H1 (cell line): ENCODE data around the gene METTL1. TPM values are rescaled to one million over a fixed set of nuclear protein-coding genes. Genes with fewer than 3 reads are reported as not detected.
"Not testable (repeated sequence)": the region's sequence is repeated elsewhere in the genome, so short reads cannot be mapped to it uniquely, and the experiment has no call there.

Experiments
- CTCF ChIA-PET: fragments of 300-600 bp; sonication (Branson Sonifier 250); formaldehyde crosslinking; loops from one replicate; lab custom pipeline; 2021; ENCODE audit not compliant: partially characterized antibody; lab: Charles Lee
- POLR2A ChIA-PET: fragments of 300-600 bp; sonication (Branson Sonifier 250); formaldehyde crosslinking; loops from one replicate; lab custom pipeline; 2021; ENCODE audit warnings: inconsistent platforms; ENCODE audit not compliant: partially characterized antibody; lab: Charles Lee
- DNase-seq, 2 experiments: peaks; one replicate each; pipeline versions ENCODE4 v3.0.0 to v3.0.0-alpha.2; 2010 to 2022; ENCODE audit warnings: low spot score in 2 of 2, low read depth in 1 of 2, mixed read lengths in 1 of 2
- FAIRE-seq: peaks from 2 replicates; lab custom pipeline; 2011; peaks lifted over from hg19 to GRCh38; lab: Jason Lieb, UNC
- H2AFZ ChIP-seq: 2 replicates; pipeline ENCODE4 v1.8.1; 2012; ENCODE audit warnings: low read length, inconsistent platforms
- H2AK5ac ChIP-seq: 2 replicates; pipeline ENCODE4 v1.6.1; 2013; ENCODE audit warnings: low read depth, low read length
- H2BK120ac ChIP-seq: replicated peaks from 2 replicates; pipeline ENCODE3; 2013; ENCODE audit warnings: low read depth, low read length, inconsistent platforms
- H2BK12ac ChIP-seq: 2 replicates; pipeline ENCODE4 v1.6.1; 2013; ENCODE audit warnings: low read depth, low read length
- H2BK15ac ChIP-seq: 2 replicates; pipeline ENCODE4 v1.6.1; 2013; ENCODE audit warnings: low read length
- H2BK20ac ChIP-seq: 2 replicates; pipeline ENCODE4 v1.6.1; 2013; ENCODE audit warnings: low read length
- H2BK5ac ChIP-seq: 2 replicates; pipeline ENCODE4 v1.6.1; 2013; ENCODE audit warnings: low read depth, low read length
- H3K14ac ChIP-seq: 2 replicates; pipeline ENCODE4 v1.6.1; 2013; ENCODE audit warnings: inconsistent platforms; ENCODE audit not compliant: insufficient read length
- H3K18ac ChIP-seq: 2 replicates; pipeline ENCODE4 v1.6.1; 2013; ENCODE audit warnings: low read length; ENCODE audit errors: extremely low read depth
- H3K23ac ChIP-seq: 2 replicates; pipeline ENCODE4 v1.6.1; 2013; ENCODE audit warnings: inconsistent platforms; ENCODE audit not compliant: insufficient read length
- H3K23me2 ChIP-seq: 2 replicates; pipeline ENCODE4 v1.6.1; 2013; ENCODE audit warnings: low read depth, low read length
- H3K27ac ChIP-seq: 2 replicates; pipeline ENCODE4 v1.6.1; 2011; ENCODE audit warnings: low read depth, low read length, inconsistent platforms
- H3K27me3 ChIP-seq, 4 experiments: replicated peaks in 1 of 4; 1 replicate in 1 of 4; 2 replicates in 3 of 4; pipeline versions ENCODE4 v1.6.1 to v1.8.1; 2011 to 2013; ENCODE audit warnings: low read length in 3 of 4, mild to moderate bottlenecking in 3 of 4, inconsistent platforms in 2 of 4, mixed read lengths in 2 of 4, moderate library complexity in 1 of 4; ENCODE audit not compliant: control insufficient read depth in 3 of 4, insufficient read depth in 3 of 4; ENCODE audit errors: extremely low read depth in 1 of 4
- H3K36me3 ChIP-seq, 4 experiments: 2 replicates each; pipeline versions ENCODE4 v1.6.1 to v1.8.1; 2011 to 2013; ENCODE audit warnings: mild to moderate bottlenecking in 4 of 4, low read length in 3 of 4, moderate library complexity in 2 of 4, control low read depth in 1 of 4, inconsistent platforms in 1 of 4; ENCODE audit not compliant: insufficient read depth in 4 of 4, control insufficient read depth in 2 of 4
- H3K4ac ChIP-seq: replicated peaks from 2 replicates; pipeline ENCODE3; 2013; ENCODE audit warnings: low read length, low read depth, mixed read lengths, inconsistent platforms; ENCODE audit not compliant: insufficient read length
- H3K4me1 ChIP-seq, 4 experiments: replicated peaks in 1 of 4; 1 replicate in 1 of 4; 2 replicates in 3 of 4; pipeline versions ENCODE4 v1.6.1 to v1.8.1; 2011 to 2013; ENCODE audit warnings: low read length in 3 of 4, inconsistent platforms in 2 of 4, mixed read lengths in 1 of 4; ENCODE audit not compliant: insufficient read depth in 4 of 4, control insufficient read depth in 3 of 4
- H3K4me2 ChIP-seq, 2 experiments: 2 replicates each; pipeline versions ENCODE4 v1.6.1 to v1.8.1; 2011 to 2013; ENCODE audit warnings: low read depth in 2 of 2, low read length in 2 of 2, control low read depth in 1 of 2, inconsistent platforms in 1 of 2, mild to moderate bottlenecking in 1 of 2; ENCODE audit not compliant: insufficient read depth in 1 of 2
- H3K4me3 ChIP-seq, 4 experiments: fragments of 200-600, 300-600 bp in 1 of 4; sonication (generic), shearing (Covaris generic), sonication (Bioruptor Twin) in 1 of 4; 2 replicates each; pipeline versions ENCODE4 v1.5.1 to v1.8.1; 2011 to 2016; ENCODE audit warnings: low read length in 4 of 4, low read depth in 3 of 4, control low read depth in 2 of 4, inconsistent platforms in 2 of 4, mild to moderate bottlenecking in 2 of 4, mixed read lengths in 1 of 4, moderate library complexity in 1 of 4; ENCODE audit not compliant: insufficient read depth in 2 of 4; ENCODE audit errors: extremely low read depth in 1 of 4
- H3K56ac ChIP-seq: replicated peaks from 2 replicates; pipeline ENCODE3; 2013; ENCODE audit warnings: low read depth, mild to moderate bottlenecking, mixed read lengths, low read length, inconsistent platforms; ENCODE audit not compliant: insufficient read length
- H3K79me1 ChIP-seq: 2 replicates; pipeline ENCODE4 v1.6.1; 2013; ENCODE audit warnings: low read depth, low read length, control low read depth
- H3K79me2 ChIP-seq, 2 experiments: 2 replicates each; pipeline versions ENCODE4 v1.6.1 to v1.8.1; 2012 to 2013; ENCODE audit warnings: low read length in 2 of 2, mild to moderate bottlenecking in 2 of 2, inconsistent platforms in 1 of 2; ENCODE audit not compliant: insufficient read depth in 2 of 2, control insufficient read depth in 1 of 2
- H3K9ac ChIP-seq, 4 experiments: replicated peaks in 1 of 4; 1 replicate in 1 of 4; 2 replicates in 3 of 4; pipeline versions ENCODE4 v1.6.1 to v1.8.1; 2011 to 2013; ENCODE audit warnings: low read depth in 3 of 4, low read length in 3 of 4, control low read depth in 2 of 4, mild to moderate bottlenecking in 2 of 4, moderate library complexity in 2 of 4, inconsistent platforms in 1 of 4; ENCODE audit errors: extremely low read depth in 1 of 4
- H3K9me3 ChIP-seq, 2 experiments: 2 replicates each; pipeline versions ENCODE4 v1.6.1 to v1.8.1; 2012 to 2013; ENCODE audit warnings: mild to moderate bottlenecking in 2 of 2, moderate library complexity in 2 of 2, control low read depth in 1 of 2, inconsistent platforms in 1 of 2, low read depth in 1 of 2, low read length in 1 of 2, mixed read lengths in 1 of 2; ENCODE audit not compliant: insufficient read depth in 2 of 2
- H4K20me1 ChIP-seq, 2 experiments: replicated peaks in 1 of 2; 2 replicates each; pipeline versions ENCODE3 to v1.8.1; 2011 to 2013; ENCODE audit warnings: inconsistent platforms in 2 of 2, low read length in 2 of 2, mild to moderate bottlenecking in 1 of 2; ENCODE audit not compliant: insufficient read depth in 2 of 2, control insufficient read depth in 1 of 2
- H4K5ac ChIP-seq: 2 replicates; pipeline ENCODE4 v1.6.1; 2013; ENCODE audit warnings: low read length, low read depth, mixed read lengths, inconsistent platforms; ENCODE audit not compliant: insufficient read length
- H4K8ac ChIP-seq: 2 replicates; pipeline ENCODE4 v1.8.0; 2013; ENCODE audit warnings: mild to moderate bottlenecking, moderate library complexity, low read length, inconsistent platforms; ENCODE audit not compliant: insufficient read depth; ENCODE audit errors: extremely low read depth
- H4K91ac ChIP-seq: replicated peaks from 2 replicates; pipeline ENCODE3; 2013; ENCODE audit warnings: low read length, mixed read lengths, inconsistent platforms; ENCODE audit not compliant: insufficient read length
- NANOG ChIP-seq: IDR thresholded peaks from 2 replicates; pipeline ENCODE4 v1.6.1; 2011; ENCODE audit warnings: low read length, low read depth, mild to moderate bottlenecking, inconsistent platforms; ENCODE audit not compliant: insufficient read depth, poor library complexity, severe bottlenecking
- RXRA ChIP-seq: IDR thresholded peaks from 2 replicates; pipeline ENCODE4 v1.6.1; 2011; ENCODE audit warnings: low read depth, mild to moderate bottlenecking, low read length, moderate library complexity; ENCODE audit not compliant: insufficient read depth
- SIN3A ChIP-seq, 2 experiments: IDR thresholded peaks in 1 of 2; conservative IDR thresholded peaks in 1 of 2; 2 replicates each; pipeline ENCODE4 v1.6.1; 2011 to 2012; ENCODE audit warnings: low read length in 2 of 2, improper control_type of control experiment in 1 of 2, low read depth in 1 of 2, mild to moderate bottlenecking in 1 of 2
- SIRT6 ChIP-seq: IDR thresholded peaks from one replicate; pipeline ENCODE4 v1.7.1; 2012; ENCODE audit warnings: low read length, inconsistent platforms
- SP4 ChIP-seq: IDR thresholded peaks from 2 replicates; pipeline ENCODE4 v1.6.1; 2012; ENCODE audit warnings: low read length, inconsistent platforms
- WGBS, 2 experiments: shearing (Covaris generic) in 1 of 2; methylation state at CpG; one replicate each; pipeline versions ENCODE4 v1.1.6 to v1.1.7; 2013 to 2015; ENCODE audit warnings: low lambda C conversion rate in 2 of 2, mixed read lengths in 2 of 2, inconsistent platforms in 1 of 2, low coverage in 1 of 2, missing lambda C conversion rate in 1 of 2; ENCODE audit not compliant: insufficient replicate concordance in 2 of 2, insufficient coverage in 1 of 2, insufficient read length in 1 of 2; ENCODE audit errors: extremely low coverage in 1 of 2, missing lambda C conversion rate in 1 of 2; 5-methylcytosine and 5-hydroxymethylcytosine counted together
- polyA plus RNA-seq, 7 experiments: library from polyadenylated mRNA; depleted of rRNA in 3 of 7; stranded (reverse) in 5 of 7; unstranded in 2 of 7; fragments of >200 nt in 5 of 7; fragments of 200-250 nt in 2 of 7; gene quantifications; 1 replicate in 5 of 7; 2 replicates in 1 of 7; 4 replicates in 1 of 7; pipeline versions ENCODE4 v1.2.1 to v1.2.3, GENCODE V29; 2011 to 2013; ENCODE audit warnings: missing spikeins in 2 of 7, mixed read lengths in 2 of 7
- total RNA-seq: library from RNA; stranded (reverse); fragmentation: NEBNext Ultra II Directional; extraction: Animal tissue kit (Norgen Biotek cat#: 25700); gene quantifications from 2 replicates; pipeline ENCODE4 v1.2.1, GENCODE V29; 2021
- TF ChIP-seq, protein P1 (sequence below), 3 experiments: IDR thresholded peaks; 1 replicate in 2 of 3; 2 replicates in 1 of 3; pipeline versions ENCODE4 v1.5.1 to v1.6.1; 2011; ENCODE audit warnings: low read length in 3 of 3, mild to moderate bottlenecking in 3 of 3, inconsistent platforms in 2 of 3, low read depth in 1 of 3, moderate library complexity in 1 of 3; ENCODE audit not compliant: insufficient read depth in 1 of 3; ENCODE audit errors: control extremely low read depth in 1 of 3

The METTL1 gene
- total and polyA plus RNA-seq, 2 of the 8 experiments (the other 6 are each of a cell fraction or from before 2014, with no cell fraction given) = 40.5 to 46.0 TPM

- TF ChIP-seq RXRA (no peak), SIN3A (conservative IDR thresholded peaks at IDR 0.05 in 1 of 2, IDR thresholded peaks at IDR 0.05 in 1 of 2; ENCODE audit: low read depth in 1 of 2, low read length in 2 of 2) (peak; percentile 93 to 98; a peak in 3 of 4 replicates), SP4 (peak; percentile 85), NANOG (peak; percentile 28), SIRT6 (no peak)
- TF ChIP-seq, protein P1, sequence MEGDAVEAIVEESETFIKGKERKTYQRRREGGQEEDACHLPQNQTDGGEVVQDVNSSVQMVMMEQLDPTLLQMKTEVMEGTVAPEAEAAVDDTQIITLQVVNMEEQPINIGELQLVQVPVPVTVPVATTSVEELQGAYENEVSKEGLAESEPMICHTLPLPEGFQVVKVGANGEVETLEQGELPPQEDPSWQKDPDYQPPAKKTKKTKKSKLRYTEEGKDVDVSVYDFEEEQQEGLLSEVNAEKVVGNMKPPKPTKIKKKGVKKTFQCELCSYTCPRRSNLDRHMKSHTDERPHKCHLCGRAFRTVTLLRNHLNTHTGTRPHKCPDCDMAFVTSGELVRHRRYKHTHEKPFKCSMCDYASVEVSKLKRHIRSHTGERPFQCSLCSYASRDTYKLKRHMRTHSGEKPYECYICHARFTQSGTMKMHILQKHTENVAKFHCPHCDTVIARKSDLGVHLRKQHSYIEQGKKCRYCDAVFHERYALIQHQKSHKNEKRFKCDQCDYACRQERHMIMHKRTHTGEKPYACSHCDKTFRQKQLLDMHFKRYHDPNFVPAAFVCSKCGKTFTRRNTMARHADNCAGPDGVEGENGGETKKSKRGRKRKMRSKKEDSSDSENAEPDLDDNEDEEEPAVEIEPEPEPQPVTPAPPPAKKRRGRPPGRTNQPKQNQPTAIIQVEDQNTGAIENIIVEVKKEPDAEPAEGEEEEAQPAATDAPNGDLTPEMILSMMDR (IDR thresholded peaks at IDR 0.05; ENCODE audit: control extremely low read depth in 1 of 3, insufficient read depth in 1 of 3, low read depth in 1 of 3, low read length in 3 of 3) = peak in 1 of 3 experiments; percentile 1; a peak in 1 of 4 replicates
Measured at GRCh38 chr12:57771873-57772428, at the start of gene METTL1 (continued).

- not testable (repeated sequence) for H3K4me3 ChIP-seq, H3K9me3 ChIP-seq, H3K4me1 ChIP-seq, H3K4me2 ChIP-seq, H4K91ac ChIP-seq, H3K23me2 ChIP-seq, H2BK15ac ChIP-seq, H2BK12ac ChIP-seq, H3K27ac ChIP-seq, H2BK20ac ChIP-seq, FAIRE-seq, H2AK5ac ChIP-seq, H3K18ac ChIP-seq, DNase-seq, H4K8ac ChIP-seq, H2BK5ac ChIP-seq, H4K5ac ChIP-seq, H3K4ac ChIP-seq, H3K79me1 ChIP-seq, H3K56ac ChIP-seq, H3K23ac ChIP-seq, H3K79me2 ChIP-seq, H2BK120ac ChIP-seq, H3K14ac ChIP-seq, H3K27me3 ChIP-seq, H4K20me1 ChIP-seq, H2AFZ ChIP-seq, H3K9ac ChIP-seq
- POLR2A ChIA-PET = interaction anchor here (1.0 to 9.6 kb wide), 3 partner anchors 8 to 22 kb away, joined by 3 to 71 read pairs (median 6); no protein-coding TSS in a partner anchor
- peaks cover 20 to 45% (median 32%) of the 10 kb centered on the region in 4 experiments for H3K36me3 ChIP-seq
- CTCF ChIA-PET = interaction anchor here (0.9 to 10.4 kb wide), 3 partner anchors 12 to 84 kb away, joined by 3 to 105 read pairs (median 3); no protein-coding TSS in a partner anchor
- WGBS, 2 experiments = 98% methylated on average over 5 of the region's 5 CpGs; no CpG with 5 or more reads in 1 of the 2 experiments
Measured at GRCh38 chr12:57821015-57821414, 49.1 kb upstream of the METTL1 start.
